ENCODE data around the gene DHRS11.

DHRS11 gene

GRCh38 chr17:36650096-36650775, 58.6 kb downstream of the DHRS11 start:
- Histone ChIP-seq H3K18ac (ENCODE audit: low read length) (no peak overlapping the region), H3K27ac (ENCODE audit: low read depth, low read length) (no peak overlapping the region), H3K4me2 (ENCODE audit: low read length) (no peak overlapping the region), H3K9ac (ENCODE audit: low read length) (no peak overlapping the region), H2BK120ac (ENCODE audit: low read depth, low read length) (no peak overlapping the region), H2AK5ac (ENCODE audit: low read length) (no peak overlapping the region), H3K36me3 (ENCODE audit: control insufficient read depth, insufficient read depth, low read length) (no peaks in the 10 kb centered on the region), H3K23ac (ENCODE audit: low read length) (no peak overlapping the region), H2BK15ac (replicated peaks; ENCODE audit: low read depth) (no peak overlapping the region), H3K79me2 (ENCODE audit: control insufficient read depth, insufficient read depth, low read length) (no peaks in the 10 kb centered on the region), H3K27me3 (ENCODE audit: insufficient read depth, low read length, poor library complexity) (no peaks in the 10 kb centered on the region), H3K4me3 (ENCODE audit: low read length) (no peak overlapping the region), H4K5ac (ENCODE audit: low read length) (no peak overlapping the region), H3K56ac (ENCODE audit: low read length) (no peak overlapping the region), H3K4ac (ENCODE audit: low read depth, low read length) (no peak overlapping the region), H3K4me1 (ENCODE audit: control insufficient read depth, low read depth, low read length) (no peaks in the 10 kb centered on the region), H3K79me1 (ENCODE audit: low read length) (no peaks in the 10 kb centered on the region), H4K8ac (ENCODE audit: low read depth, low read length) (no peak overlapping the region), H2BK5ac (ENCODE audit: low read length) (no peak overlapping the region)
- no CpG with 5 or more reads among the region's 9 CpGs for WGBS (ENCODE audit: extremely low coverage, insufficient coverage, low lambda C conversion rate)
- DNase-seq = no peak
